Central memory CD8-positive, alpha-beta T cell (primary cell): ENCODE data around the gene HLF.

ENCODE experiments used
- ATAC-seq: fragments of 150-1000 bp; cut with Tn5 transposase; replicated peaks from 2 replicates; pipeline ENCODE4 v1.10.0; 2022; ENCODE audit warnings: mild to moderate bottlenecking, moderate FRiP score, moderate number of reproducible peaks; ENCODE audit not compliant: poor library complexity, severe bottlenecking; ENCODE audit errors: extremely low read depth
- DNase-seq, 2 donors: peaks; one replicate each; pipeline ENCODE4 v3.0.0; 2021; ENCODE audit warnings: low spot score in 2 of 2
- H3K27ac Mint-ChIP-seq: one replicate; pipeline ENCODE4 v1.8.0; 2022; ENCODE audit warnings: low read depth, mild to moderate bottlenecking, moderate library complexity, mixed read lengths
- H3K27me3 Mint-ChIP-seq: one replicate; pipeline ENCODE4 v1.8.0; 2022; ENCODE audit warnings: mixed read lengths
- H3K36me3 Mint-ChIP-seq: one replicate; pipeline ENCODE4 v1.8.0; 2022; ENCODE audit warnings: mild to moderate bottlenecking, moderate library complexity, mixed read lengths; ENCODE audit not compliant: insufficient read depth
- H3K4me1 Mint-ChIP-seq: one replicate; pipeline ENCODE4 v1.8.0; 2022; ENCODE audit warnings: mixed read lengths
- H3K4me3 Mint-ChIP-seq: one replicate; pipeline ENCODE4 v1.8.0; 2022; ENCODE audit warnings: mild to moderate bottlenecking, moderate library complexity, mixed read lengths
- H3K9me3 Mint-ChIP-seq: one replicate; pipeline ENCODE4 v1.8.0; 2022; ENCODE audit warnings: mixed read lengths

The HLF gene

GRCh38 chr17:55360971-55361370 is 96.2 kb downstream of the HLF start:
- Mint-ChIP-seq H3K4me1 (no peaks in the 10 kb centered on the region), H3K36me3 (no peaks in the 10 kb centered on the region)
- no peak for ATAC-seq

DNA sequence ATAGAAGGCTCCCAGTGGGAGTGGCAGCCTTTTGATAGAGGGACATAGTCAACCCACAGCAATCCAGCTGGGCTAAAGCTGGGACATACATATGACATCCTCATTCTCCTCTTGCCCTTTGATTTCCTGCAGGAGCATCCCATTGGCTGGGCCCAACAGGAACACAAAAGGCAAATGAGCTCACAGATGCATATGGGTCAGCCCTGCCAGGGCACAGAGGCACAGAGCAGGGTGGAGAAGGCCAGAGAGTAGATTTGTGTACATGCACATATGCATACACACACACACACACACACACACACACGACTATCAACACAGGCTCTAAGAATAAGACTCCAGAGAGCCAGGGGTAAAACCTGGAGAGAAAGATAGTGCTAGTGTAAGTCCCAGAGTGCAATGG is 98.3 kb downstream of the HLF start:
- Mint-ChIP-seq H3K4me1 (no peaks in the 10 kb centered on the region), H3K4me3 (no peak overlapping the region), H3K27ac (no peak overlapping the region), H3K36me3 (no peaks in the 10 kb centered on the region), H3K9me3 (peaks cover 7% of the 10 kb centered on the region), H3K27me3 (peaks cover 38% of the 10 kb centered on the region)
- DNase-seq = no peak
- ATAC-seq = no peak

More at GRCh38 chr17:55360971-55361370, 96.2 kb downstream of the HLF start:
- Mint-ChIP-seq H3K27ac (no peak overlapping the region), H3K4me3 (no peak overlapping the region), H3K9me3 (peaks cover 7% of the 10 kb centered on the region), H3K27me3 (peaks cover 45% of the 10 kb centered on the region)
- no peak for DNase-seq

GRCh38 chr17:55366020-55366481 is 101.3 kb downstream of the HLF start:
- no peak for ATAC-seq
- no peaks in the 10 kb centered on the region for H3K36me3 Mint-ChIP-seq

GRCh38 chr17:55368706-55369105 is 103.9 kb downstream of the HLF start:
- H3K27me3 Mint-ChIP-seq = peaks cover 11% of the 10 kb centered on the region
- no peak for DNase-seq
- H3K36me3 Mint-ChIP-seq = no peaks in the 10 kb centered on the region
- no peak overlapping the region for H3K4me3 Mint-ChIP-seq
- no peak for ATAC-seq
- H3K4me1 Mint-ChIP-seq = no peaks in the 10 kb centered on the region
- H3K27ac Mint-ChIP-seq = no peak overlapping the region
- H3K9me3 Mint-ChIP-seq = peaks cover 6% of the 10 kb centered on the region

More at GRCh38 chr17:55366020-55366481, 101.3 kb downstream of the HLF start:
- peaks cover 3% of the 10 kb centered on the region for H3K9me3 Mint-ChIP-seq
- H3K27ac Mint-ChIP-seq = no peak overlapping the region
- H3K4me3 Mint-ChIP-seq = no peak overlapping the region
- H3K4me1 Mint-ChIP-seq = no peaks in the 10 kb centered on the region
- peaks cover 38% of the 10 kb centered on the region for H3K27me3 Mint-ChIP-seq
- DNase-seq = no peak
